Tibial artery (tissue), 4 donors: Measurements from ENCODE around the gene TCF15.
A peak's percentile ranks its signal among the peaks of the same experiment; 100 is the strongest.

Source experiments
- DNase-seq, 2 donors: peaks; one replicate each; pipeline ENCODE4 v3.0.0-alpha.2; 2019
- H3K27ac ChIP-seq, 2 donors: fragments of 200-600 bp; sonication (generic) in 1 of 2; 1 replicate in 1 of 2; 2 replicates in 1 of 2; pipeline ENCODE4 v1.5.1; 2018 to 2019; ENCODE audit warnings: mild to moderate bottlenecking in 1 of 2
- H3K27me3 ChIP-seq, 2 donors: fragments of 200-600 bp; sonication (generic) in 1 of 2; one replicate each; pipeline versions ENCODE4 v1.5.1 to v1.6.0; 2016 to 2019
- H3K36me3 ChIP-seq, 3 donors: fragments of 200-600 bp; sonication (generic) in 2 of 3; one replicate each; pipeline ENCODE4 v1.5.1; 2016 to 2019; ENCODE audit warnings: mild to moderate bottlenecking in 2 of 3
- H3K4me1 ChIP-seq, 4 donors: fragments of 200-600 bp; sonication (generic) in 2 of 4; 1 replicate in 3 of 4; 2 replicates in 1 of 4; pipeline ENCODE4 v1.5.1; 2016 to 2019
- H3K4me3 ChIP-seq, 2 donors: fragments of 200-600 bp; sonication (generic) in 1 of 2; 1 replicate in 1 of 2; 2 replicates in 1 of 2; pipeline ENCODE4 v1.5.1; 2018 to 2019; ENCODE audit warnings: mild to moderate bottlenecking in 2 of 2
- H3K9me3 ChIP-seq, 3 donors: fragments of 200-600 bp; sonication (generic) in 1 of 3; one replicate each; pipeline ENCODE4 v1.5.1; 2016 to 2019
- CTCF ChIP-seq, 2 experiments: fragments of 200-600 bp in 1 of 2; fragments of 450-650 bp in 1 of 2; IDR thresholded peaks; one replicate each; pipeline ENCODE4 v1.5.1; 2017 to 2019; ENCODE audit warnings: antibody characterized with exemption in 2 of 2, mild to moderate bottlenecking in 1 of 2, moderate library complexity in 1 of 2
- intact Hi-C: fragments of 100-400 bp; cut with DNase I; formaldehyde crosslinking; loops from one replicate; pipeline ENCODE4 v1.15.0; 2023; ENCODE audit warnings: low total_unique reads

TCF15 gene

DNA sequence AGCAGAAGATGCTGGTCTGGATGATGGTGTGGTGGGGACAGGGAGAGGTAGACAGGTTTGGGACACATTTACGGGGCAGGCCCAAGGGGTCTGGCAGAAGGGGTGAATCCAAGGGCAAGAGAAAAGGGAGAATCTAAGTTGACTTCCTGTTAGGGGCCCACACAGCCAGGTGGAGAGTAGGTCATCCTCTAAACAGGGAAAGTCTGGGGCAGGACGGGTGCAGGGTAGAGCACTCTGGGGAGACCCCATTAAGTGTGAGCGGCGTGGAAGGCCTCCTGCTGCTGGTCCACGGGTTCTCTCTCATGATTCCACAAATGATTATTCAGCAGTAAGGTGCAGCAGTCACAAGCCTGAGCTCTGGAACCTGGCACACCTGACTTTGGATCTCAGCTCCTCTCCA, 40.2 kb upstream of the TCF15 start:
- TF ChIP-seq CTCF (IDR thresholded peaks at IDR 0.05), result no peak
- no peak for DNase-seq
- Histone ChIP-seq H3K9me3 (no peaks in the 10 kb centered on the region), H3K27me3 (no peaks in the 10 kb centered on the region), H3K36me3 (peaks cover 21 to 45% (median 23%) of the 10 kb centered on the region in 3 donors), H3K27ac (no peak overlapping the region), H3K4me3 (no peak overlapping the region), H3K4me1 (peaks cover 0 to 32% (median 19%) of the 10 kb centered on the region in 4 donors)
- intact Hi-C loops, result loop anchor here (10.0 kb wide), 1 partner anchor 185 kb away; the partner anchor contains the start of gene FAM110A

- Histone ChIP-seq H3K4me3 (no peak overlapping the region), H3K36me3 (peaks cover 21 to 45% (median 23%) of the 10 kb centered on the region in 3 donors), H3K4me1 (peaks cover 0 to 23% (median 11%) of the 10 kb centered on the region in 4 donors), H3K27me3 (peaks cover 0 to 9% of the 10 kb centered on the region in 2 donors), H3K27ac (no peak overlapping the region), H3K9me3 (no peaks in the 10 kb centered on the region)
- intact Hi-C loops, result loop anchor here (10.0 kb wide), 1 partner anchor 293 kb away; no protein-coding TSS in a partner anchor
- no peak for TF ChIP-seq CTCF (IDR thresholded peaks at IDR 0.05)
- no peak for DNase-seq
These were observed 37.4 kb upstream of the TCF15 start for GRCh38 chr20:647479-648019.

DNA sequence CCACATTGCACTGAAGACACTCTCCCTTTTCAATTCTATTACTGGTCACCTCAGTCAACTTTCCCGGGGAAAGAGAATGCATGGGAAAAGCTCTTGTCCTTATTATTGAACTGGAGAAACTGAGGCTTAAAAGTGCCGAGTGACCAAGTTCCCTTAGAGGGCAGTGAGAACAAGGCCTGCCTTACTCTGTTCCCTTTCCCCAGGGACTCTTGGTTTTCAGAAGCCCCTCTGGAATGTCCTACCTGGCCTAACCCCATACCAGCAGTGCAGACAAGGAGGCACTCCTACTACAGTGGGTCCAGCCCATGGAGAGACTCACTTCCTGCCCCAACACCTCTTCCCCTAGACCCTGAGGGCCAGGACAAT, 36.7 kb upstream of the TCF15 start:
- DNase-seq, result no peak
- Histone ChIP-seq H3K4me1 (peaks cover 0 to 19% (median 10%) of the 10 kb centered on the region in 4 donors), H3K9me3 (no peaks in the 10 kb centered on the region), H3K4me3 (no peak overlapping the region), H3K27me3 (peaks cover 0 to 12% of the 10 kb centered on the region in 2 donors), H3K27ac (no peak overlapping the region), H3K36me3 (peaks cover 21 to 45% (median 23%) of the 10 kb centered on the region in 3 donors)
- TF ChIP-seq CTCF (IDR thresholded peaks at IDR 0.05), result no peak
- intact Hi-C loops, result loop anchor here (10.0 kb wide), 1 partner anchor 292 kb away; no protein-coding TSS in a partner anchor

DNA sequence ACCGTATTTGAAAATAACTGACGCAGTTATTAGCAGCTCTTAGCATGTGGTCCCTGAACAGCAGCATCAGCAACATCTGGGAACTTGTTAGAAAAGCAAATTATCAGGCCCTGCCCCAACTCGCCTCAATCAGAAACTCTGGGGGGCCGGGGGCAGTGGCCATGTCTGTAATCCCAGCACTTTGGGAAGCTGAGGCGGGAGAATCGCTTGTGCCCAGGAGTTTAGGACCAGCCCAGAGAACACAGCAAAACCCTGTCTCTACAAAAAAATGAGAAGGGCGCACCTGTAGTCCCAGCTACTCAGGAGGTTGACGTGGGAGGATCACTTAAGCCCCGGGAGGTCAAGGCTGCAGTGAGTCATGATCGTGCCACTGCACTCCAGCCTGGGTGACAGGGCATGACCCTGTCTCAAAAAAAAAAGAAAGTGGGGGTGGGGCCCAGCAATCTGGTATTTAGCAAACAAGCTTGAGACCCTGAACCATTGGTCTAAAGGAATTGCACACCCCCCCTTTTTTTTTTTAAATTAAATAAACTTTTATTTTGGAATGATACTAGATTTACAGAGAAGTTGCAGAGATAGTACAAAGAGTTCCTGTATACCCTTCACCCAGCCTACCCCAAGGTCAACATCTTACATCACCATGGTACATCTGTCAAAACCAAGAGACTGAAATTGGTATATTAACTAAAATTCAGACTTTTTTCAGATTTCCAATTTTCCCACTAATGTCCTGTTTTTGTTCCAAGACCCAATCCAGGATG, 36.2 kb upstream of the TCF15 start:
- DNase-seq, result no peak
- Histone ChIP-seq H3K4me3 (no peak overlapping the region), H3K27ac (no peak overlapping the region), H3K9me3 (no peaks in the 10 kb centered on the region), H3K36me3 (peaks cover 21 to 45% (median 23%) of the 10 kb centered on the region in 3 donors), H3K4me1 (peaks cover 0 to 14% (median 8%) of the 10 kb centered on the region in 4 donors), H3K27me3 (peaks cover 0 to 16% of the 10 kb centered on the region in 2 donors)
- no peak for TF ChIP-seq CTCF (IDR thresholded peaks at IDR 0.05)
- intact Hi-C loops, result loop anchor here (10.0 kb wide), 1 partner anchor 291 kb away; no protein-coding TSS in a partner anchor

DNA sequence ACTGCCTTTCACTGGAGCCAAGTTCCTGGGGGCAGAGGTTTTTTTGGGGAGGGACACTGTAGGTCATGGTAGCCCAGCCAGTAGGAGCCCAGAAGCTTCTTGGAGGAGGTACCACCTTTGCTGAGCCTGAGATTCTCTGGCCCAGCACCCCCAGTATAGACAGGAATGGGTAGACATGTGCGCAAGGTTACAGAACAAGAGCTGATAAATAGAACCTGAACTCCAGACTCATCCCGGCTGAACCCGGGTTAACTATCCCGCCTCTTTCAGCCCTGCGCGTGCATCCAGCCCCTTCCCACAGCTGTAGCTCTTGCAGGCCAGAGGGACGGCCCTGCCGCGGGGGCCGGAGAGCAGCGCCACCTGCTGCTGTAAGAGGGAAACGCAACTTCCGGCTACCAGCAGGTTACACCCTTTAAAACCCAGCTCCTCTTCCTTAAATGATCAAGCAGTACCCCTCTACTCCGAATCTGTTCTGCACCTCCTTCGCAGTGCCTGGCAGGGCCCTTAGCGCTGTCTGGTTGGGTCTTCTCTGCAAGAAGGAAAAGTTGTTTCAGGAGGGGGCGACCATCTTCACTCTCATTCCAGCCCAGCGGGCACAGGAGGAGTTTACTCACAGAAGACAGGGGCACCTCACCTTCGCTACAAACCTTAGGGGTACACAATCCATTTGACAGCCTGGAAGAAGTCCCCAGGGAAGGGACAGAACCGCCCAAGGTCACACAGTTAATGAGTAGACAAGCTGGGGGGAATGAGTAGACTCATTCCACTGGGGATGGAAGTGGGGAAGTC, 35.4 kb upstream of the TCF15 start:
- Histone ChIP-seq H3K27me3 (peaks cover 0 to 22% of the 10 kb centered on the region in 2 donors), H3K36me3 (peaks cover 21 to 39% (median 23%) of the 10 kb centered on the region in 3 donors), H3K4me1 (peaks cover 0 to 12% (median 8%) of the 10 kb centered on the region in 4 donors), H3K9me3 (no peaks in the 10 kb centered on the region), H3K4me3 (no peak overlapping the region), H3K27ac (no peak overlapping the region)
- DNase-seq, result peak in 1 of 2 donors; percentile 76
- intact Hi-C loops, result loop anchor here (10.0 kb wide), 1 partner anchor 291 kb away; no protein-coding TSS in a partner anchor
- TF ChIP-seq CTCF (IDR thresholded peaks at IDR 0.05), result peak; percentile 63 to 80
